Measurements from ENCODE around the gene DTL.
A peak's percentile ranks its signal among the peaks of the same experiment; 100 is the strongest.

The DTL gene

GRCh38 chr1:212035123-212035834 is at the start of gene DTL, which contains the start of gene INTS7:
DTL (plus strand) TSS chr1:212035748; CDS start chr1:212035891, 143 bp downstream.
INTS7 (minus strand) TSS chr1:212035557; CDS start chr1:212035437, 120 bp downstream.
- TF ChIP-seq ZBTB7A (IDR thresholded peaks at IDR 0.05; ENCODE audit: low read depth) (peak; percentile 99), TAF1 (IDR thresholded peaks at IDR 0.05; ENCODE audit: low read depth) (peak; percentile 82), CREB1 (IDR thresholded peaks at IDR 0.05; ENCODE audit: low read depth) (peak; percentile 80), TCF12 (IDR thresholded peaks at IDR 0.05; ENCODE audit: low read depth) (peak; percentile 52; the same call in 1 of the 2 replicates), YY1 (IDR thresholded peaks at IDR 0.05; ENCODE audit: low read depth) (peak; percentile 88; the same call in 1 of the 2 replicates), MAX (IDR thresholded peaks at IDR 0.05) (peak; percentile 91), CEBPB (IDR thresholded peaks at IDR 0.05) (no peak; the same call in 1 of the 2 replicates), NFIC (IDR thresholded peaks at IDR 0.05) (no peak), FOXM1 (IDR thresholded peaks at IDR 0.05; ENCODE audit: borderline replicate concordance, low read depth) (peak; percentile 54; the same call in 1 of the 2 replicates)

GRCh38 chr1:211986628-211987254 is 48.8 kb upstream of the DTL start:
- no peak for TF ChIP-seq FOXM1 (IDR thresholded peaks at IDR 0.05; ENCODE audit: borderline replicate concordance, low read depth)
- TF ChIP-seq TAF1 (IDR thresholded peaks at IDR 0.05; ENCODE audit: low read depth), result no peak
- no peak for TF ChIP-seq ZBTB7A (IDR thresholded peaks at IDR 0.05; ENCODE audit: low read depth)

GRCh38 chr1:211991695-211992094 is 43.9 kb upstream of the DTL start:
- TF ChIP-seq YY1 (IDR thresholded peaks at IDR 0.05; ENCODE audit: low read depth) (no peak), CEBPB (IDR thresholded peaks at IDR 0.05) (no peak), TAF1 (IDR thresholded peaks at IDR 0.05; ENCODE audit: low read depth) (no peak), REST (IDR thresholded peaks at IDR 0.05; ENCODE audit: low read depth) (no peak), FOXM1 (IDR thresholded peaks at IDR 0.05; ENCODE audit: borderline replicate concordance, low read depth) (no peak), EGR1 (IDR thresholded peaks at IDR 0.05) (no peak), ZBTB7A (IDR thresholded peaks at IDR 0.05; ENCODE audit: low read depth) (no peak), EP300 (IDR thresholded peaks at IDR 0.05; ENCODE audit: borderline replicate concordance) (no peak), MAX (IDR thresholded peaks at IDR 0.05) (no peak), CREB1 (IDR thresholded peaks at IDR 0.05; ENCODE audit: low read depth) (no peak), NFIC (IDR thresholded peaks at IDR 0.05) (no peak), USF1 (IDR thresholded peaks at IDR 0.05) (no peak), RAD21 (IDR thresholded peaks at IDR 0.05; ENCODE audit: low read depth) (no peak), TCF12 (IDR thresholded peaks at IDR 0.05; ENCODE audit: low read depth) (no peak), TEAD4 (IDR thresholded peaks at IDR 0.05) (no peak)

- TF ChIP-seq FOXM1 (IDR thresholded peaks at IDR 0.05; ENCODE audit: borderline replicate concordance, low read depth), result no peak
- TF ChIP-seq MAX (IDR thresholded peaks at IDR 0.05), result no peak
- no peak for TF ChIP-seq USF1 (IDR thresholded peaks at IDR 0.05)
- TF ChIP-seq TEAD4 (IDR thresholded peaks at IDR 0.05), result no peak
- TF ChIP-seq EGR1 (IDR thresholded peaks at IDR 0.05), result no peak
- no peak for TF ChIP-seq REST (IDR thresholded peaks at IDR 0.05; ENCODE audit: low read depth)
- no peak for TF ChIP-seq TAF1 (IDR thresholded peaks at IDR 0.05; ENCODE audit: low read depth)
- no peak for TF ChIP-seq RAD21 (IDR thresholded peaks at IDR 0.05; ENCODE audit: low read depth)
- TF ChIP-seq CEBPB (IDR thresholded peaks at IDR 0.05), result no peak
- TF ChIP-seq NFIC (IDR thresholded peaks at IDR 0.05), result no peak
Observed at GRCh38 chr1:212002536-212002935, 33.0 kb upstream of the DTL start.

- TF ChIP-seq MAX (IDR thresholded peaks at IDR 0.05), result no peak
- TF ChIP-seq RAD21 (IDR thresholded peaks at IDR 0.05; ENCODE audit: low read depth), result no peak
- no peak for TF ChIP-seq TCF12 (IDR thresholded peaks at IDR 0.05; ENCODE audit: low read depth)
- no peak for TF ChIP-seq YY1 (IDR thresholded peaks at IDR 0.05; ENCODE audit: low read depth)
- no peak for TF ChIP-seq CEBPB (IDR thresholded peaks at IDR 0.05)
- no peak for TF ChIP-seq ZBTB7A (IDR thresholded peaks at IDR 0.05; ENCODE audit: low read depth)
- TF ChIP-seq EP300 (IDR thresholded peaks at IDR 0.05; ENCODE audit: borderline replicate concordance), result no peak
Observed at GRCh38 chr1:212004895-212005608, 30.5 kb upstream of the DTL start.
